Common myeloid progenitor, CD34-positive (primary cell): Measurements from ENCODE around the gene ZNF497.

Experiments used
- CTCF ChIA-PET: fragments of 350-600 bp; sonication (Branson Sonifier 250); formaldehyde crosslinking; loops from one replicate; lab custom pipeline; 2021; ENCODE audit warnings: antibody characterized with exemption; lab: Charles Lee
- POLR2A ChIA-PET: fragments of 350-600 bp; sonication (Branson Sonifier 250); formaldehyde crosslinking; loops from one replicate; lab custom pipeline; 2021; ENCODE audit warnings: antibody characterized with exemption; lab: Charles Lee
- DNase-seq, 3 donors: peaks; one replicate each; pipeline versions ENCODE4 v3.0.0 to v3.0.0-alpha.2; 2013
- H3K27ac ChIP-seq, 2 experiments: 1 replicate in 1 of 2; 2 replicates in 1 of 2; pipeline ENCODE4 v1.7.0; 2013; ENCODE audit warnings: inconsistent platforms in 2 of 2, low read length in 2 of 2, mild to moderate bottlenecking in 2 of 2, low read depth in 1 of 2, moderate library complexity in 1 of 2; ENCODE audit not compliant: severe bottlenecking in 2 of 2, insufficient read depth in 1 of 2, poor library complexity in 1 of 2
- H3K27me3 ChIP-seq, 5 experiments: replicated peaks in 2 of 5; 1 replicate in 3 of 5; 2 replicates in 2 of 5; pipeline versions ENCODE4 v1.6.1 to v1.7.0; 2013; ENCODE audit warnings: low read length in 4 of 5, mild to moderate bottlenecking in 2 of 5, moderate library complexity in 2 of 5, inconsistent platforms in 1 of 5; ENCODE audit not compliant: insufficient read depth in 5 of 5, control insufficient read depth in 4 of 5
- H3K36me3 ChIP-seq, 4 experiments: 1 replicate in 2 of 4; 2 replicates in 2 of 4; pipeline versions ENCODE4 v1.6.1 to v1.7.0; 2013; ENCODE audit warnings: low read length in 3 of 4, control low read depth in 1 of 4, mild to moderate bottlenecking in 1 of 4; ENCODE audit not compliant: control insufficient read depth in 4 of 4, insufficient read depth in 4 of 4
- H3K4me1 ChIP-seq, 4 experiments: 1 replicate in 3 of 4; 2 replicates in 1 of 4; pipeline versions ENCODE4 v1.6.1 to v1.7.1; 2013; ENCODE audit warnings: low read length in 3 of 4, mild to moderate bottlenecking in 3 of 4, control low read depth in 1 of 4, inconsistent platforms in 1 of 4, moderate library complexity in 1 of 4; ENCODE audit not compliant: control insufficient read depth in 4 of 4, insufficient read depth in 4 of 4; ENCODE audit errors: control extremely low read depth in 1 of 4
- H3K4me3 ChIP-seq, 7 experiments: 1 replicate in 4 of 7; 2 replicates in 3 of 7; pipeline versions ENCODE4 v1.5.1 to v1.7.0; 2013; ENCODE audit warnings: mild to moderate bottlenecking in 7 of 7, low read length in 6 of 7, moderate library complexity in 6 of 7, inconsistent platforms in 2 of 7, low read depth in 2 of 7, control low read depth in 1 of 7; ENCODE audit not compliant: insufficient read depth in 4 of 7, control insufficient read depth in 1 of 7; ENCODE audit errors: extremely low read depth in 1 of 7
- H3K9me3 ChIP-seq, 5 experiments: 1 replicate in 4 of 5; 2 replicates in 1 of 5; pipeline versions ENCODE4 v1.6.1 to v1.7.1; 2013; ENCODE audit warnings: low read length in 4 of 5, mild to moderate bottlenecking in 2 of 5, inconsistent platforms in 1 of 5, low read depth in 1 of 5, moderate library complexity in 1 of 5; ENCODE audit not compliant: control insufficient read depth in 4 of 5, insufficient read depth in 2 of 5; ENCODE audit errors: control extremely low read depth in 1 of 5
- WGBS: methylation state at CpG from one replicate; pipeline ENCODE4 v1.1.5; 2013; ENCODE audit not compliant: insufficient coverage; 5-methylcytosine and 5-hydroxymethylcytosine counted together

Gene ZNF497

GRCh38 chr19:58364146-58364545 lies 1.6 kb upstream of the ZNF497 start:
- H3K9me3 ChIP-seq: peaks cover 0 to 3% (median 0%) of the 10 kb centered on the region in 5 experiments
- peaks cover 0 to 9% (median 1%) of the 10 kb centered on the region in 4 experiments for H3K36me3 ChIP-seq
- DNase-seq: peak; percentile 83 to 95 (median 94)
- ChIA-PET POLR2A (interaction anchor here (0.6 to 1.9 kb wide), 2 partner anchors 17 to 59 kb away, joined by 3 to 6 read pairs; no protein-coding TSS in a partner anchor), CTCF (interaction anchor here (0.8 to 2.0 kb wide), 9 partner anchors 9 to 216 kb away, joined by 3 to 8 read pairs (median 4); partner anchors contain the start of gene ZNF837)
- no peaks in the 10 kb centered on the region for H3K27me3 ChIP-seq
- H3K27ac ChIP-seq: no peak overlapping the region
- H3K4me3 ChIP-seq: peak overlapping the region in 2 of 7 experiments; percentile 11 to 28
- 0% methylated on average over 3 of the region's 5 CpGs for WGBS
- H3K4me1 ChIP-seq: peaks cover 2 to 34% (median 25%) of the 10 kb centered on the region in 4 experiments

GRCh38 chr19:58361900-58362271 lies 665 bp downstream of the ZNF497 start:
- Histone ChIP-seq H3K9me3 (peaks cover 0 to 4% (median 0%) of the 10 kb centered on the region in 5 experiments), H3K27ac (peak overlapping the region; percentile 77 to 90), H3K36me3 (peaks cover 0 to 3% (median under 1%) of the 10 kb centered on the region in 4 experiments), H3K4me3 (peak overlapping the region; percentile 69 to 94 (median 85)), H3K27me3 (peaks cover 0 to 4% (median 0%) of the 10 kb centered on the region in 5 experiments), H3K4me1 (peaks cover 2 to 37% (median 34%) of the 10 kb centered on the region in 4 experiments)
- CTCF ChIA-PET: interaction anchor here (1.0 to 2.1 kb wide), 4 partner anchors 11 to 35 kb away, joined by 3 to 8 read pairs (median 3); partner anchors contain the start of gene ZSCAN22
- peak in 1 of 3 donors; percentile 63 for DNase-seq
- 9% methylated on average over 27 of the region's 28 CpGs for WGBS
- POLR2A ChIA-PET: interaction anchor here (1.0 to 1.2 kb wide), 4 partner anchors 12 to 115 kb away, joined by 3 to 9 read pairs (median 4); partner anchors contain the start of genes ZNF446 and ZNF584

- H3K4me1 ChIP-seq: peaks cover 0 to 39% (median 17%) of the 10 kb centered on the region in 4 experiments
- no peak overlapping the region for H3K27ac ChIP-seq
- 90% methylated on average over 17 of the region's 19 CpGs for WGBS
- peaks cover 0 to 6% (median 1%) of the 10 kb centered on the region in 4 experiments for H3K36me3 ChIP-seq
- ChIA-PET CTCF (no interaction called here), POLR2A (interaction anchor here (1.7 kb wide), 1 partner anchor 11 kb away, joined by 8 read pairs; no protein-coding TSS in a partner anchor)
- peaks cover 0 to 7% (median 0%) of the 10 kb centered on the region in 5 experiments for H3K27me3 ChIP-seq
- no peak for DNase-seq
- peak overlapping the region in 1 of 7 experiments; percentile 66 for H3K4me3 ChIP-seq
- H3K9me3 ChIP-seq: peaks cover 0 to 4% (median 0%) of the 10 kb centered on the region in 5 experiments
Measured at GRCh38 chr19:58357481-58358145, 4.9 kb downstream of the ZNF497 start.

GRCh38 chr19:58356766-58357480 lies 5.6 kb downstream of the ZNF497 start:
- H3K27ac ChIP-seq: no peak overlapping the region
- ChIA-PET POLR2A (interaction anchor here (1.7 kb wide), 1 partner anchor 10 kb away, joined by 8 read pairs; no protein-coding TSS in a partner anchor), CTCF (interaction anchor here (0.7 kb wide), 1 partner anchor 41 kb away, joined by 3 read pairs; no protein-coding TSS in a partner anchor)
- 48% methylated on average over 74 of the region's 75 CpGs for WGBS
- H3K36me3 ChIP-seq: peaks cover 0 to 6% (median 3%) of the 10 kb centered on the region in 4 experiments
- peaks cover 0 to 7% (median 0%) of the 10 kb centered on the region in 5 experiments for H3K27me3 ChIP-seq
- peaks cover 0 to 4% (median 0%) of the 10 kb centered on the region in 5 experiments for H3K9me3 ChIP-seq
- H3K4me3 ChIP-seq: peak overlapping the region in 4 of 7 experiments; percentile 38 to 75 (median 67)
- peaks cover 0 to 35% (median 16%) of the 10 kb centered on the region in 4 experiments for H3K4me1 ChIP-seq
- DNase-seq: peak in 1 of 3 donors; percentile 25

GRCh38 chr19:58355908-58356765 lies 6.4 kb downstream of the ZNF497 start:
- peak overlapping the region in 5 of 7 experiments; percentile 33 to 75 (median 66) for H3K4me3 ChIP-seq
- peaks cover 0 to 6% (median 3%) of the 10 kb centered on the region in 4 experiments for H3K36me3 ChIP-seq
- 19% methylated on average over 93 of the region's 94 CpGs for WGBS
- no peak overlapping the region for H3K27ac ChIP-seq
- peaks cover 0 to 27% (median 11%) of the 10 kb centered on the region in 4 experiments for H3K4me1 ChIP-seq
- ChIA-PET POLR2A (interaction anchor here (0.7 to 1.7 kb wide), 2 partner anchors 9 to 128 kb away, joined by 3 to 8 read pairs; partner anchors contain the start of gene ZNF544), CTCF (interaction anchor here (0.7 to 1.4 kb wide), 2 partner anchors 9 to 42 kb away, joined by 3 to 5 read pairs; no protein-coding TSS in a partner anchor)
- H3K9me3 ChIP-seq: peaks cover 0 to 4% (median 0%) of the 10 kb centered on the region in 5 experiments
- H3K27me3 ChIP-seq: peaks cover 0 to 7% (median 0%) of the 10 kb centered on the region in 5 experiments
- DNase-seq: peak; percentile 70 to 85 (median 80)
